ENCODE data around the gene DPF3. TPM values are rescaled to one million over a fixed set of nuclear protein-coding genes. Genes with fewer than 3 reads are reported as not detected.

The DPF3 gene
- total RNA-seq, 1 donor from 2014 or later = 3.0 TPM

GRCh38 chr14:72839351-72839750 is 54.5 kb downstream of the DPF3 start:
- no peak for DNase-seq (ENCODE audit: low spot score)
- no peak for TF ChIP-seq CTCF (IDR thresholded peaks at IDR 0.05; ENCODE audit: unreplicated experiment)
- Mint-ChIP-seq H3K36me3 (ENCODE audit: low read depth, unreplicated experiment) (no peaks in the 10 kb centered on the region), H3K4me3 (ENCODE audit: unreplicated experiment) (no peak overlapping the region), H3K27me3 (ENCODE audit: unreplicated experiment) (no peaks in the 10 kb centered on the region), H3K27ac (ENCODE audit: unreplicated experiment) (no peak overlapping the region), H3K9me3 (ENCODE audit: unreplicated experiment) (no peaks in the 10 kb centered on the region), H3K4me1 (ENCODE audit: unreplicated experiment) (no peaks in the 10 kb centered on the region)

- Mint-ChIP-seq H3K4me1 (ENCODE audit: unreplicated experiment) (no peaks in the 10 kb centered on the region), H3K27ac (ENCODE audit: unreplicated experiment) (no peak overlapping the region), H3K36me3 (ENCODE audit: low read depth, unreplicated experiment) (no peaks in the 10 kb centered on the region), H3K9me3 (ENCODE audit: unreplicated experiment) (no peaks in the 10 kb centered on the region), H3K27me3 (ENCODE audit: unreplicated experiment) (no peaks in the 10 kb centered on the region), H3K4me3 (ENCODE audit: unreplicated experiment) (no peak overlapping the region)
- DNase-seq (ENCODE audit: low spot score) = no peak
- no peak for TF ChIP-seq CTCF (IDR thresholded peaks at IDR 0.05; ENCODE audit: unreplicated experiment)
These were observed 57.8 kb downstream of the DPF3 start for GRCh38 chr14:72836085-72836484.

GRCh38 chr14:72833174-72833573 is 60.7 kb downstream of the DPF3 start:
- H3K9me3 Mint-ChIP-seq (ENCODE audit: unreplicated experiment) = no peaks in the 10 kb centered on the region
- H3K4me1 Mint-ChIP-seq (ENCODE audit: unreplicated experiment) = peaks cover 2% of the 10 kb centered on the region
- no peak for DNase-seq (ENCODE audit: low spot score)
- H3K36me3 Mint-ChIP-seq (ENCODE audit: low read depth, unreplicated experiment) = no peaks in the 10 kb centered on the region
- H3K27ac Mint-ChIP-seq (ENCODE audit: unreplicated experiment) = no peak overlapping the region
- no peak for TF ChIP-seq CTCF (IDR thresholded peaks at IDR 0.05; ENCODE audit: unreplicated experiment)
- no peaks in the 10 kb centered on the region for H3K27me3 Mint-ChIP-seq (ENCODE audit: unreplicated experiment)
- H3K4me3 Mint-ChIP-seq (ENCODE audit: unreplicated experiment) = no peak overlapping the region

- DNase-seq (ENCODE audit: low spot score) = no peak
- Mint-ChIP-seq H3K4me3 (ENCODE audit: unreplicated experiment) (no peak overlapping the region), H3K36me3 (ENCODE audit: low read depth, unreplicated experiment) (no peaks in the 10 kb centered on the region), H3K27me3 (ENCODE audit: unreplicated experiment) (no peaks in the 10 kb centered on the region), H3K27ac (ENCODE audit: unreplicated experiment) (no peak overlapping the region), H3K4me1 (ENCODE audit: unreplicated experiment) (peaks cover 8% of the 10 kb centered on the region), H3K9me3 (ENCODE audit: unreplicated experiment) (no peaks in the 10 kb centered on the region)
- no peak for TF ChIP-seq CTCF (IDR thresholded peaks at IDR 0.05; ENCODE audit: unreplicated experiment)
These were observed 62.9 kb downstream of the DPF3 start for GRCh38 chr14:72830786-72831594.

- H3K36me3 Mint-ChIP-seq (ENCODE audit: low read depth, unreplicated experiment) = no peaks in the 10 kb centered on the region
- peaks cover 12% of the 10 kb centered on the region for H3K4me1 Mint-ChIP-seq (ENCODE audit: unreplicated experiment)
- no peaks in the 10 kb centered on the region for H3K9me3 Mint-ChIP-seq (ENCODE audit: unreplicated experiment)
- TF ChIP-seq CTCF (IDR thresholded peaks at IDR 0.05; ENCODE audit: unreplicated experiment) = no peak
- H3K27ac Mint-ChIP-seq (ENCODE audit: unreplicated experiment) = no peak overlapping the region
- no peaks in the 10 kb centered on the region for H3K27me3 Mint-ChIP-seq (ENCODE audit: unreplicated experiment)
- no peak overlapping the region for H3K4me3 Mint-ChIP-seq (ENCODE audit: unreplicated experiment)
- no peak for DNase-seq (ENCODE audit: low spot score)
These were observed 63.5 kb downstream of the DPF3 start for GRCh38 chr14:72830356-72830755.

Measured in endothelial cell (in vitro differentiated cells).